CD14-positive monocyte (primary cell): ENCODE data around the gene FAM170B. TPM values are rescaled to one million over a fixed set of nuclear protein-coding genes. Genes with fewer than 3 reads are reported as not detected.

ENCODE experiments used
- DNase-seq, 3 donors: peaks; one replicate each; pipeline ENCODE4 v3.0.0-alpha.2; 2011 to 2022
- H2AFZ ChIP-seq: 2 replicates; pipeline ENCODE4 v1.6.0; 2012; ENCODE audit warnings: mild to moderate bottlenecking, low read depth, low read length, inconsistent platforms; ENCODE audit not compliant: insufficient read depth, poor library complexity, severe bottlenecking
- H3K27ac ChIP-seq, 2 donors: 1 replicate in 1 of 2; 2 replicates in 1 of 2; pipeline ENCODE4 v1.5.1; 2012 to 2013; ENCODE audit warnings: low read length in 2 of 2, control low read depth in 1 of 2, inconsistent platforms in 1 of 2, low read depth in 1 of 2, mild to moderate bottlenecking in 1 of 2
- H3K27me3 ChIP-seq, 2 donors: one replicate each; pipeline versions ENCODE4 v1.6.0 to v1.6.1; 2011 to 2013; ENCODE audit warnings: low read length in 2 of 2; ENCODE audit not compliant: control insufficient read depth in 2 of 2, insufficient read depth in 2 of 2
- H3K36me3 ChIP-seq, 2 donors: replicated peaks in 1 of 2; 1 replicate in 1 of 2; 2 replicates in 1 of 2; pipeline versions ENCODE4 v1.5.1 to v1.6.1; 2012 to 2013; ENCODE audit warnings: low read length in 2 of 2, control low read depth in 1 of 2, inconsistent platforms in 1 of 2, mild to moderate bottlenecking in 1 of 2; ENCODE audit not compliant: insufficient read depth in 2 of 2, control insufficient read depth in 1 of 2
- H3K4me1 ChIP-seq, 2 donors: 1 replicate in 1 of 2; 2 replicates in 1 of 2; pipeline versions ENCODE4 v1.5.1 to v1.6.1; 2012 to 2013; ENCODE audit warnings: low read length in 2 of 2, control low read depth in 1 of 2, inconsistent platforms in 1 of 2, mild to moderate bottlenecking in 1 of 2, moderate library complexity in 1 of 2; ENCODE audit not compliant: insufficient read depth in 2 of 2, control insufficient read depth in 1 of 2
- H3K4me2 ChIP-seq: replicated peaks from 2 replicates; pipeline ENCODE3; 2012; ENCODE audit warnings: low read length, moderate library complexity, mild to moderate bottlenecking; ENCODE audit not compliant: poor library complexity, severe bottlenecking; ENCODE audit errors: extremely low read depth
- H3K4me3 ChIP-seq, 3 experiments: fragments of 200-600 bp in 1 of 3; sonication (generic) in 1 of 3; replicated peaks in 1 of 3; 1 replicate in 2 of 3; 2 replicates in 1 of 3; pipeline ENCODE4 v1.5.1; 2011 to 2013; ENCODE audit warnings: low read length in 3 of 3, mild to moderate bottlenecking in 3 of 3, control low read depth in 2 of 3, low read depth in 2 of 3, inconsistent platforms in 1 of 3, moderate library complexity in 1 of 3
- H3K79me2 ChIP-seq: 2 replicates; pipeline ENCODE4 v1.6.0; 2012; ENCODE audit warnings: mild to moderate bottlenecking, control low read depth, inconsistent platforms, low read length, moderate library complexity; ENCODE audit not compliant: insufficient read depth
- H3K9ac ChIP-seq: 2 replicates; pipeline ENCODE4 v1.6.0; 2017; ENCODE audit warnings: low read length, mild to moderate bottlenecking; ENCODE audit not compliant: insufficient read depth, poor library complexity, severe bottlenecking
- H3K9me3 ChIP-seq, 2 donors: replicated peaks in 1 of 2; 1 replicate in 1 of 2; 2 replicates in 1 of 2; pipeline versions ENCODE4 v1.5.1 to v1.6.1; 2012 to 2013; ENCODE audit warnings: low read length in 2 of 2, control low read depth in 1 of 2; ENCODE audit not compliant: control insufficient read depth in 1 of 2, insufficient read depth in 1 of 2
- H4K20me1 ChIP-seq: 2 replicates; pipeline ENCODE4 v1.6.0; 2012; ENCODE audit warnings: mild to moderate bottlenecking, low read length, control low read depth, moderate library complexity; ENCODE audit not compliant: insufficient read depth
- H3K27ac Mint-ChIP-seq, 7 donors: one replicate each; pipeline ENCODE4 v1.8.0; 2020; ENCODE audit warnings: mild to moderate bottlenecking in 7 of 7, mixed read lengths in 7 of 7, moderate library complexity in 6 of 7, inconsistent platforms in 2 of 7
- H3K27me3 Mint-ChIP-seq, 3 donors: one replicate each; pipeline ENCODE4 v1.8.0; 2021 to 2022; ENCODE audit warnings: low read depth in 3 of 3, mild to moderate bottlenecking in 3 of 3, mixed read lengths in 3 of 3, moderate library complexity in 3 of 3, inconsistent platforms in 1 of 3
- H3K36me3 Mint-ChIP-seq, 2 donors: one replicate each; pipeline ENCODE4 v1.8.0; 2020; ENCODE audit warnings: mixed read lengths in 2 of 2, inconsistent platforms in 1 of 2, mild to moderate bottlenecking in 1 of 2
- H3K4me1 Mint-ChIP-seq: one replicate; pipeline ENCODE4 v1.8.0; 2020; ENCODE audit warnings: mild to moderate bottlenecking, mixed read lengths
- H3K4me3 Mint-ChIP-seq, 2 donors: one replicate each; pipeline ENCODE4 v1.8.0; 2020; ENCODE audit warnings: mild to moderate bottlenecking in 2 of 2, mixed read lengths in 2 of 2, moderate library complexity in 1 of 2
- H3K9me3 Mint-ChIP-seq, 7 donors: one replicate each; pipeline ENCODE4 v1.8.0; 2020 to 2022; ENCODE audit warnings: mixed read lengths in 7 of 7, mild to moderate bottlenecking in 6 of 7, moderate library complexity in 6 of 7, inconsistent platforms in 2 of 7
- WGBS: methylation state at CpG from one replicate; pipeline ENCODE4 v1.1.5; 2013; ENCODE audit warnings: missing lambda C conversion rate; ENCODE audit not compliant: insufficient coverage; 5-methylcytosine and 5-hydroxymethylcytosine counted together
- intact Hi-C, 2 donors: fragments of 100-400 bp; cut with micrococcal nuclease; formaldehyde crosslinking; loops; one replicate each; pipeline versions ENCODE4 v1.15.0 to v1.15.1; 2023
- polyA plus RNA-seq, 3 donors: library from polyadenylated mRNA; depleted of rRNA in 1 of 3; unstranded in 2 of 3; stranded (reverse) in 1 of 3; fragments of 300-500 nt in 2 of 3; fragments of >200 nt in 1 of 3; fragmentation: Illumina TruSeq in 2 of 3; gene quantifications; 1 replicate in 2 of 3; 2 replicates in 1 of 3; pipeline ENCODE4 v1.2.3, GENCODE V29; 2012 to 2021
- TF ChIP-seq, protein P1 (sequence below): fragments of 200-600 bp; IDR thresholded peaks from one replicate; pipeline ENCODE4 v1.8.0; 2022; ENCODE audit warnings: antibody characterized with exemption, mild to moderate bottlenecking

Gene FAM170B
- polyA plus RNA-seq, 3 donors = not detected

GRCh38 chr10:49144058-49144720, 10.4 kb upstream of the FAM170B start:
- Histone ChIP-seq H3K36me3 (no peaks in the 10 kb centered on the region), H3K9ac (no peak overlapping the region), H3K27ac (no peak overlapping the region), H3K79me2 (no peaks in the 10 kb centered on the region), H3K4me3 (no peak overlapping the region), H2AFZ (no peak overlapping the region), H3K9me3 (peaks cover 7 to 8% of the 10 kb centered on the region in 2 donors), H3K27me3 (no peaks in the 10 kb centered on the region), H3K4me1 (peaks cover 5 to 6% of the 10 kb centered on the region in 2 donors), H4K20me1 (no peaks in the 10 kb centered on the region), H3K4me2 (no peak overlapping the region)
- no CpG with 5 or more reads among the region's 2 CpGs for WGBS
- Mint-ChIP-seq H3K27me3 (peaks cover 4 to 10% (median 5%) of the 10 kb centered on the region in 3 donors), H3K4me3 (no peak overlapping the region), H3K27ac (peak overlapping the region in 1 of 7 donors; percentile 33), H3K36me3 (no peaks in the 10 kb centered on the region), H3K4me1 (peaks cover 6% of the 10 kb centered on the region), H3K9me3 (peaks cover 0 to 14% (median 8%) of the 10 kb centered on the region in 7 donors)
- intact Hi-C loops = no loop called here
- TF ChIP-seq, protein P1, sequence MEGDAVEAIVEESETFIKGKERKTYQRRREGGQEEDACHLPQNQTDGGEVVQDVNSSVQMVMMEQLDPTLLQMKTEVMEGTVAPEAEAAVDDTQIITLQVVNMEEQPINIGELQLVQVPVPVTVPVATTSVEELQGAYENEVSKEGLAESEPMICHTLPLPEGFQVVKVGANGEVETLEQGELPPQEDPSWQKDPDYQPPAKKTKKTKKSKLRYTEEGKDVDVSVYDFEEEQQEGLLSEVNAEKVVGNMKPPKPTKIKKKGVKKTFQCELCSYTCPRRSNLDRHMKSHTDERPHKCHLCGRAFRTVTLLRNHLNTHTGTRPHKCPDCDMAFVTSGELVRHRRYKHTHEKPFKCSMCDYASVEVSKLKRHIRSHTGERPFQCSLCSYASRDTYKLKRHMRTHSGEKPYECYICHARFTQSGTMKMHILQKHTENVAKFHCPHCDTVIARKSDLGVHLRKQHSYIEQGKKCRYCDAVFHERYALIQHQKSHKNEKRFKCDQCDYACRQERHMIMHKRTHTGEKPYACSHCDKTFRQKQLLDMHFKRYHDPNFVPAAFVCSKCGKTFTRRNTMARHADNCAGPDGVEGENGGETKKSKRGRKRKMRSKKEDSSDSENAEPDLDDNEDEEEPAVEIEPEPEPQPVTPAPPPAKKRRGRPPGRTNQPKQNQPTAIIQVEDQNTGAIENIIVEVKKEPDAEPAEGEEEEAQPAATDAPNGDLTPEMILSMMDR = no peak
- no peak for DNase-seq

DNA sequence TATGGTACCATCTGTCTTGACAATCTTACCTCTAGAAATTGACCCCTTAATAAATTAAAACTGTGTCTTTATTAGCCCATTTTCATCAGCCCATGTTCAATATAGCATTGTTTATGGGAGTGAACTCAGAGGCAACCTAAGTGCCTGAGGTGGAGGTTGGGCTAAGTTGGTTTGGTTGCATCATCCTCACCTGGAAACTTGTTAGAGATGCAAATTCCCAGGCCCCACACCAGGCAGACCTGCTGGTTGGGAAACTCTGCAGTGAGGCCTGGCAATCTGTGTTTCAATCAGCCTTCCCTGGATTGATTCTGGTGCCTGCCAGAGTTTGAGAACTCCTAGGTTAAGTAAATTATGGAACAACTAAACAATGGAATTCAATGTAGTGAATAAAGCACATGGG, 9.4 kb upstream of the FAM170B start:
- H3K36me3 Mint-ChIP-seq = no peaks in the 10 kb centered on the region
- Histone ChIP-seq H2AFZ (no peak overlapping the region), H3K4me3 (no peak overlapping the region), H3K27ac (no peak overlapping the region), H3K27me3 (no peaks in the 10 kb centered on the region), H4K20me1 (no peaks in the 10 kb centered on the region), H3K4me2 (no peak overlapping the region), H3K4me1 (peaks cover 9 to 13% of the 10 kb centered on the region in 2 donors), H3K9ac (no peak overlapping the region), H3K79me2 (no peaks in the 10 kb centered on the region), H3K9me3 (peaks cover 6% of the 10 kb centered on the region in 2 donors), H3K36me3 (no peaks in the 10 kb centered on the region)
- H3K9me3 Mint-ChIP-seq = peaks cover 0 to 12% (median 8%) of the 10 kb centered on the region in 7 donors
- H3K27ac Mint-ChIP-seq = no peak overlapping the region
- H3K4me1 Mint-ChIP-seq = peaks cover 12% of the 10 kb centered on the region
- H3K27me3 Mint-ChIP-seq = peaks cover 5 to 9% (median 5%) of the 10 kb centered on the region in 3 donors
- intact Hi-C loops = no loop called here
- no peak for DNase-seq
- H3K4me3 Mint-ChIP-seq = no peak overlapping the region
- TF ChIP-seq, protein P1 = no peak
